Measurements from ENCODE around the gene DOK5. TPM values are rescaled to one million over a fixed set of nuclear protein-coding genes. Genes with fewer than 3 reads are reported as not detected.

The DOK5 gene
- total and polyA plus RNA-seq, 9 of the 15 experiments (the other 6 are each of a cell fraction or from before 2014, with no cell fraction given) = not detected

DNA sequence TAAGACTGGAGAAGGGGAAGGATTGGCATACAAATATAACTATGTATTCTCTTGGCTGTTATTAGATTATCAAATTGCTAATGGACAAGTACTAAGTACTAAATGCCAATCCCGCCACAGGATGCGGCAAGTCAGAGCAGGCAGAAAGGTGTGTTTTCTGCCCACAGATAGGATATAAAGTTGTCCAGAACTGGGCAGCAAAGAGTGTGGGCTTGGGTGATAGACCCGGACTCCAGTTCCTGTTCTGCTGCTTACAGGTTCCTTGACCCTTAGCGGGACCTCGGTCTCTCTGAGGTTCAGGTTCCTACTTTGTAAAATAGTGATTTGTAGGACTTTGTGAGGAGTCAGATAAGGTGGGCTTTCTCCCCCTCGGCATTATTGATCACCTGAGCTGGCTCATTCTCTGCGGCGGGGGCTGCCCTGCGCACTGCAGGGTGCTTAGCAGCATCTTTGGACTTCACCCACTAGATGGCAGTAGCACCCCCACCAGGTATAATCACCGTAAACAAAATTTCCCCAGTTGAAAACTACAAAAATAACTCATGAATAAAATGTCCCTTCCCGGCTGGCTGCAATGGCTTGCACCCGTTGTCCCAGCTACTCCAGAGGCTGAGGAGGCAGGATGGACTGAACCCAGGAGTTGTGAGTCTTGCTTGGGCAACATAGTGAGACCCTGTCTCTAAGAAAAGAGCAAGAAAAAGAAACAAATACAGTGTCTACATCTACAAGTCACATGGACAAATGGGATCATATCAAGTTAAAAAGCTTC is 193.1 kb downstream of the DOK5 start:
- no peak overlapping the region for H3K4me2 ChIP-seq (ENCODE audit: insufficient read depth, low read length)
- no peaks in the 10 kb centered on the region for H3K36me3 ChIP-seq (ENCODE audit: control insufficient read depth, insufficient read depth, low read length)
- H2AFZ ChIP-seq (ENCODE audit: low read depth, low read length) = no peak overlapping the region
- H3K9ac ChIP-seq (ENCODE audit: insufficient read depth in 1 of 2, low read depth in 2 of 2, low read length in 2 of 2) = no peak overlapping the region
- no peaks in the 10 kb centered on the region for H3K27me3 ChIP-seq (ENCODE audit: control insufficient read depth in 2 of 2, insufficient read depth in 2 of 2, low read length in 2 of 2)
- no peaks in the 10 kb centered on the region for H3K4me1 ChIP-seq (replicated peaks in 1 of 2; ENCODE audit: control insufficient read depth in 2 of 2, insufficient read depth in 2 of 2, low read length in 2 of 2)
- no peak for TF ChIP-seq FUS (optimal IDR thresholded peaks at IDR 0.05; ENCODE audit: low read depth, low read length)
- peak; percentile 17 to 47; a peak in 2 of 4 replicates for TF ChIP-seq NRF1 (conservative IDR thresholded peaks at IDR 0.05 in 1 of 2, IDR thresholded peaks at IDR 0.05 in 1 of 2)
- 0 out of 2 replicates have a peak, but pooled peaks have one; percentile 33 for TF ChIP-seq SMC3 (conservative IDR thresholded peaks at IDR 0.05; ENCODE audit: insufficient read depth, low read depth, low read length)
- TF ChIP-seq ZNF239 (CRISPR knock-in tag; IDR thresholded peaks at IDR 0.05) = no peak
- peak; percentile 54 to 65 (median 60) for TF ChIP-seq CTCF (IDR thresholded peaks at IDR 0.05 in 2 of 3, conservative IDR thresholded peaks at IDR 0.05 in 1 of 3; ENCODE audit: insufficient read depth in 2 of 3, low read depth in 1 of 3, low read length in 3 of 3)
- TF ChIP-seq, protein P1, sequence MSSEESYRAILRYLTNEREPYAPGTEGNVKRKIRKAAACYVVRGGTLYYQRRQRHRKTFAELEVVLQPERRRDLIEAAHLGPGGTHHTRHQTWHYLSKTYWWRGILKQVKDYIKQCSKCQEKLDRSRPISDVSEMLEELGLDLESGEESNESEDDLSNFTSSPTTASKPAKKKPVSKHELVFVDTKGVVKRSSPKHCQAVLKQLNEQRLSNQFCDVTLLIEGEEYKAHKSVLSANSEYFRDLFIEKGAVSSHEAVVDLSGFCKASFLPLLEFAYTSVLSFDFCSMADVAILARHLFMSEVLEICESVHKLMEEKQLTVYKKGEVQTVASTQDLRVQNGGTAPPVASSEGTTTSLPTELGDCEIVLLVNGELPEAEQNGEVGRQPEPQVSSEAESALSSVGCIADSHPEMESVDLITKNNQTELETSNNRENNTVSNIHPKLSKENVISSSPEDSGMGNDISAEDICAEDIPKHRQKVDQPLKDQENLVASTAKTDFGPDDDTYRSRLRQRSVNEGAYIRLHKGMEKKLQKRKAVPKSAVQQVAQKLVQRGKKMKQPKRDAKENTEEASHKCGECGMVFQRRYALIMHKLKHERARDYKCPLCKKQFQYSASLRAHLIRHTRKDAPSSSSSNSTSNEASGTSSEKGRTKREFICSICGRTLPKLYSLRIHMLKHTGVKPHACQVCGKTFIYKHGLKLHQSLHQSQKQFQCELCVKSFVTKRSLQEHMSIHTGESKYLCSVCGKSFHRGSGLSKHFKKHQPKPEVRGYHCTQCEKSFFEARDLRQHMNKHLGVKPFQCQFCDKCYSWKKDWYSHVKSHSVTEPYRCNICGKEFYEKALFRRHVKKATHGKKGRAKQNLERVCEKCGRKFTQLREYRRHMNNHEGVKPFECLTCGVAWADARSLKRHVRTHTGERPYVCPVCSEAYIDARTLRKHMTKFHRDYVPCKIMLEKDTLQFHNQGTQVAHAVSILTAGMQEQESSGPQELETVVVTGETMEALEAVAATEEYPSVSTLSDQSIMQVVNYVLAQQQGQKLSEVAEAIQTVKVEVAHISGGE (CRISPR knock-in tag; IDR thresholded peaks at IDR 0.05) = peak in 1 of 3 experiments; percentile 83; a peak in 2 of 6 replicates
- TF ChIP-seq RAD21 (CRISPR knock-in tag; conservative IDR thresholded peaks at IDR 0.05 in 1 of 2, IDR thresholded peaks at IDR 0.05 in 1 of 2) = peak in 1 of 2 experiments; percentile 43; a peak in 2 of 4 replicates
- ChIA-PET CTCF (ENCODE audit: low intra/inter-chr PET ratio) (no interaction called here), POLR2A (no interaction called here)
- no peak overlapping the region for H3K4me3 ChIP-seq
- no peaks in the 10 kb centered on the region for H4K20me1 ChIP-seq (replicated peaks; ENCODE audit: control insufficient read depth, insufficient read depth, low read length)
- ATAC-seq (peak; percentile 91), DNase-seq (ENCODE audit: extremely low read depth in 1 of 4, low spot score in 3 of 4) (peak; percentile 23 to 44 (median 30)), FAIRE-seq (peak; percentile 62)
- intact Hi-C loops (cut with micrococcal nuclease) (loop anchor here (5.0 kb wide), 1 partner anchor 1674 kb away; no protein-coding TSS in a partner anchor), in situ Hi-C loops (cut with MboI) (loop anchor here (25.0 kb wide), 2 partner anchors 1569 to 1919 kb away; partner anchors contain the start of gene MC3R)
- no peaks in the 10 kb centered on the region for H3K9me3 ChIP-seq (replicated peaks; ENCODE audit: control insufficient read depth, insufficient read depth, low read depth, low read length)
- no TSS peak for BruUV-seq (replicated peaks)
- H3K27ac ChIP-seq (ENCODE audit: extremely low read depth, low read depth, low read length) = no peak overlapping the region
- no peaks in the 10 kb centered on the region for H3K79me2 ChIP-seq (ENCODE audit: control insufficient read depth, insufficient read depth, low read length)
- H3K9me1 ChIP-seq (ENCODE audit: control insufficient read depth, insufficient read depth, low read length) = no peaks in the 10 kb centered on the region
- 2% methylated on average over 12 of the region's 12 CpGs for WGBS (ENCODE audit: insufficient coverage, low coverage, missing lambda C conversion rate)

Measured in K562 (cell line).